PFSK-1 (cell line): ENCODE data around the gene NTN1.

ENCODE experiments used
- POLR2AphosphoS5 ChIP-seq: IDR thresholded peaks from 2 replicates; pipeline ENCODE4 v1.6.1; 2012; ENCODE audit warnings: low read depth, mild to moderate bottlenecking, control low read depth, low read length, moderate library complexity
- SIN3A ChIP-seq: IDR thresholded peaks from 2 replicates; pipeline ENCODE4 v1.6.1; 2012; ENCODE audit warnings: mild to moderate bottlenecking, low read length, moderate library complexity, borderline replicate concordance; ENCODE audit not compliant: insufficient read depth
- TF ChIP-seq, protein P1 (sequence below), 2 experiments: IDR thresholded peaks; 2 replicates each; pipeline versions ENCODE4 v1.6.1 to v1.8.0; 2011 to 2012; ENCODE audit warnings: low read depth in 2 of 2, low read length in 2 of 2, control low read depth in 1 of 2, inconsistent platforms in 1 of 2, mild to moderate bottlenecking in 1 of 2, moderate library complexity in 1 of 2; ENCODE audit not compliant: insufficient read depth in 1 of 2

DNA sequence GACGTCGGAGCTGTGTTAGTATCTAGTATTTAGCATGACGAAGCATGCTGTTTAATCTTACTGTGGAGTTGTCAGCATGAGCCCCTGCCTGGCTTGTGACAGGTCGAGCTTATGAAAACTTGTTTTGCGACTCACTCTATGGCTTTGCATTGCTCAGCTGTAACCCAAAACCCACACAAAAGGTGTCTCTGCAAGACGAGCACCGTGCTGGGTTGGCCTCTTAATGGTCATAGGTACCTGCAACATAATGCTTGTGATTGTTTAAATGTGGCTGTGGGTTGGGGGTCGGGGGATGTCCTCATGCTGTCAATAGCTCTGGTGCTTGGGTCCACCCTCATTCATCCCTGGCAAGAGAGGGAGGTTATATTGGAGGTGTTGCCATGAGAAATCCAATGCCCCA, 5.4 kb downstream of the NTN1 start:
- TF ChIP-seq POLR2AphosphoS5 = no peak
- TF ChIP-seq, protein P1, sequence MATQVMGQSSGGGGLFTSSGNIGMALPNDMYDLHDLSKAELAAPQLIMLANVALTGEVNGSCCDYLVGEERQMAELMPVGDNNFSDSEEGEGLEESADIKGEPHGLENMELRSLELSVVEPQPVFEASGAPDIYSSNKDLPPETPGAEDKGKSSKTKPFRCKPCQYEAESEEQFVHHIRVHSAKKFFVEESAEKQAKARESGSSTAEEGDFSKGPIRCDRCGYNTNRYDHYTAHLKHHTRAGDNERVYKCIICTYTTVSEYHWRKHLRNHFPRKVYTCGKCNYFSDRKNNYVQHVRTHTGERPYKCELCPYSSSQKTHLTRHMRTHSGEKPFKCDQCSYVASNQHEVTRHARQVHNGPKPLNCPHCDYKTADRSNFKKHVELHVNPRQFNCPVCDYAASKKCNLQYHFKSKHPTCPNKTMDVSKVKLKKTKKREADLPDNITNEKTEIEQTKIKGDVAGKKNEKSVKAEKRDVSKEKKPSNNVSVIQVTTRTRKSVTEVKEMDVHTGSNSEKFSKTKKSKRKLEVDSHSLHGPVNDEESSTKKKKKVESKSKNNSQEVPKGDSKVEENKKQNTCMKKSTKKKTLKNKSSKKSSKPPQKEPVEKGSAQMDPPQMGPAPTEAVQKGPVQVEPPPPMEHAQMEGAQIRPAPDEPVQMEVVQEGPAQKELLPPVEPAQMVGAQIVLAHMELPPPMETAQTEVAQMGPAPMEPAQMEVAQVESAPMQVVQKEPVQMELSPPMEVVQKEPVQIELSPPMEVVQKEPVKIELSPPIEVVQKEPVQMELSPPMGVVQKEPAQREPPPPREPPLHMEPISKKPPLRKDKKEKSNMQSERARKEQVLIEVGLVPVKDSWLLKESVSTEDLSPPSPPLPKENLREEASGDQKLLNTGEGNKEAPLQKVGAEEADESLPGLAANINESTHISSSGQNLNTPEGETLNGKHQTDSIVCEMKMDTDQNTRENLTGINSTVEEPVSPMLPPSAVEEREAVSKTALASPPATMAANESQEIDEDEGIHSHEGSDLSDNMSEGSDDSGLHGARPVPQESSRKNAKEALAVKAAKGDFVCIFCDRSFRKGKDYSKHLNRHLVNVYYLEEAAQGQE (IDR thresholded peaks at IDR 0.05; ENCODE audit: insufficient read depth in 1 of 2, low read depth in 2 of 2, low read length in 2 of 2) = no peak
- no peak for TF ChIP-seq SIN3A
